Measurements from ENCODE around the gene TAX1BP1.

TAX1BP1 gene

GRCh38 chr7:27739909-27740448, at the start of gene TAX1BP1:
TAX1BP1 (plus strand) TSS chr7:27740162; CDS start chr7:27748525, 8,363 bp downstream.
- DNase-seq = peak; percentile 98

- no peak for DNase-seq
These were observed 49.3 kb upstream of the TAX1BP1 start for GRCh38 chr7:27690649-27691048.

GRCh38 chr7:27693794-27694193, 46.2 kb upstream of the TAX1BP1 start:
- DNase-seq = peak; percentile 70

- no peak for DNase-seq
These were observed 44.9 kb upstream of the TAX1BP1 start for GRCh38 chr7:27695096-27695495.

GRCh38 chr7:27697861-27698430, 42.0 kb upstream of the TAX1BP1 start:
- DNase-seq = peak; percentile 90

- DNase-seq = no peak
These were observed 40.2 kb upstream of the TAX1BP1 start for GRCh38 chr7:27699751-27700150.

GRCh38 chr7:27700501-27700900, 39.5 kb upstream of the TAX1BP1 start:
- DNase-seq = no peak

GRCh38 chr7:27703181-27703580, 36.8 kb upstream of the TAX1BP1 start:
- DNase-seq = no peak

- DNase-seq = peak; percentile 61
These were observed 35.4 kb upstream of the TAX1BP1 start for GRCh38 chr7:27704422-27705199.

- no peak for DNase-seq
These were observed 34.8 kb upstream of the TAX1BP1 start for GRCh38 chr7:27705200-27705594.

- no peak for DNase-seq
These were observed 31.5 kb upstream of the TAX1BP1 start for GRCh38 chr7:27708485-27708884.

GRCh38 chr7:27709137-27710075, 30.6 kb upstream of the TAX1BP1 start:
- DNase-seq = peak; percentile 19

GRCh38 chr7:27712217-27712616, 27.7 kb upstream of the TAX1BP1 start:
- DNase-seq = no peak

GRCh38 chr7:27714831-27715444, 25.0 kb upstream of the TAX1BP1 start:
- DNase-seq = no peak

- no peak for DNase-seq
These were observed 16.9 kb upstream of the TAX1BP1 start for GRCh38 chr7:27723085-27723484.

- DNase-seq = no peak
These were observed 12.9 kb upstream of the TAX1BP1 start for GRCh38 chr7:27727058-27727457.

- DNase-seq = no peak
These were observed 9.8 kb upstream of the TAX1BP1 start for GRCh38 chr7:27730112-27730511.

GRCh38 chr7:27734583-27734982, 5.4 kb upstream of the TAX1BP1 start:
- no peak for DNase-seq

- DNase-seq = no peak
These were observed 4.8 kb upstream of the TAX1BP1 start for GRCh38 chr7:27735165-27735564.

GRCh38 chr7:27735831-27736230, 4.1 kb upstream of the TAX1BP1 start:
- no peak for DNase-seq

GRCh38 chr7:27737178-27737577, 2.8 kb upstream of the TAX1BP1 start:
- DNase-seq = no peak

- no peak for DNase-seq
These were observed 2.3 kb upstream of the TAX1BP1 start for GRCh38 chr7:27737616-27738015.

All from inflammatory macrophage treated with lipopolysaccharide for 4 hours (primary cell).